K562 (cell line): Measurements from ENCODE around the gene B3GALT4. TPM values are rescaled to one million over a fixed set of nuclear protein-coding genes. Genes with fewer than 3 reads are reported as not detected.
A peak's percentile ranks its signal among the peaks of the same experiment; 100 is the strongest.

Experiments
- ARID2 ChIP-seq: fragments of 450-650 bp; IDR thresholded peaks from 2 replicates; pipeline ENCODE4 v1.6.1; 2017; ENCODE audit warnings: antibody characterized with exemption, mild to moderate bottlenecking
- CREM ChIP-seq: IDR thresholded peaks from 2 replicates; pipeline ENCODE4 v1.6.1; 2014; ENCODE audit warnings: antibody characterized with exemption, low read depth
- ELK1 ChIP-seq: sonication (generic); formaldehyde crosslinking; IDR thresholded peaks from 2 replicates; pipeline ENCODE4 v1.8.1; 2022; ENCODE audit warnings: missing genetic modification reagents
- ETV6 ChIP-seq, 3 experiments: fragments of 150-350 bp in 1 of 3; sonication (generic) in 1 of 3; formaldehyde crosslinking in 1 of 3; IDR thresholded peaks; 2 replicates each; pipeline versions ENCODE4 v1.6.1 to v1.8.0; 2014 to 2022; ENCODE audit warnings: borderline replicate concordance in 2 of 3, low read depth in 2 of 3, antibody characterized with exemption in 1 of 3, low read length in 1 of 3, mild to moderate bottlenecking in 1 of 3, missing genetic modification reagents in 1 of 3
- FOXA1 ChIP-seq: fragments of 450-650 bp; IDR thresholded peaks from 2 replicates; pipeline ENCODE4 v1.6.1; 2016; ENCODE audit warnings: mild to moderate bottlenecking, borderline replicate concordance
- FOXO4 ChIP-seq: fragments of 450-650 bp; formaldehyde crosslinking; IDR thresholded peaks from 2 replicates; pipeline ENCODE4 v1.4.0; 2020; ENCODE audit warnings: mild to moderate bottlenecking, moderate library complexity
- GTF2A2 ChIP-seq: IDR thresholded peaks from 2 replicates; pipeline ENCODE4 v1.6.1; 2016; ENCODE audit warnings: mild to moderate bottlenecking, missing genetic modification characterization, missing compliant biosample characterization
- HMBOX1 ChIP-seq: sonication (generic); IDR thresholded peaks from 2 replicates; pipeline ENCODE4 v1.6.1; 2016
- L3MBTL2 ChIP-seq: fragments of 450-650 bp; IDR thresholded peaks from 2 replicates; pipeline ENCODE4 v1.6.1; 2016; ENCODE audit warnings: mild to moderate bottlenecking, moderate library complexity
- MYBL2 ChIP-seq, 2 experiments: fragments of 450-650 bp in 1 of 2; sonication (generic) in 1 of 2; formaldehyde crosslinking in 1 of 2; IDR thresholded peaks; 2 replicates each; pipeline versions ENCODE4 v1.6.1 to v1.8.1; 2017 to 2022; ENCODE audit warnings: borderline replicate concordance in 1 of 2, inconsistent platforms in 1 of 2, low read depth in 1 of 2, mild to moderate bottlenecking in 1 of 2, missing genetic modification reagents in 1 of 2, moderate library complexity in 1 of 2
- THRA ChIP-seq: fragments of 450-650 bp; IDR thresholded peaks from 2 replicates; pipeline ENCODE4 v1.6.1; 2017; ENCODE audit warnings: mild to moderate bottlenecking, moderate library complexity
- ZNF146 ChIP-seq: IDR thresholded peaks from one replicate; pipeline ENCODE4 v1.6.1; 2018; ENCODE audit warnings: missing compliant biosample characterization; ENCODE audit not compliant: unreplicated experiment
- ZNF174 ChIP-seq: fragments of 250-450 bp; sonication (Bioruptor Pico); IDR thresholded peaks from 2 replicates; pipeline ENCODE4 v1.4.0; 2020; ENCODE audit warnings: mild to moderate bottlenecking
- ZNF592 ChIP-seq: fragments of 450-650 bp; IDR thresholded peaks from 2 replicates; pipeline ENCODE4 v1.6.1; 2017; ENCODE audit warnings: antibody characterized with exemption, mild to moderate bottlenecking
- polyA plus RNA-seq, 8 experiments: library from polyadenylated mRNA; depleted of rRNA in 4 of 8; stranded (reverse) in 5 of 8; unstranded in 3 of 8; fragments of >200 nt; fragmentation: Nextera tagmentation in 2 of 8; fragmentation: Illumina TruSeq in 1 of 8; extraction: Ambion mirVana in 2 of 8; extraction: Trizol in 1 of 8; gene quantifications; 2 replicates each; pipeline versions ENCODE4 v1.2.1 to v1.2.3, GENCODE V29; 2011 to 2014; ENCODE audit warnings: inconsistent platforms in 1 of 8, missing spikeins in 1 of 8
- total RNA-seq, 7 experiments: library from RNA; depleted of rRNA in 6 of 7; stranded (reverse); fragments of >200 nt in 6 of 7; fragmentation: Illumina TruSeq in 2 of 7; extraction: Trizol in 2 of 7; gene quantifications; 2 replicates each; pipeline versions ENCODE4 v1.2.1 to v1.2.3, GENCODE V29; 2011 to 2021; ENCODE audit warnings: low replicate concordance in 1 of 7

The B3GALT4 gene
- total and polyA plus RNA-seq, 9 of the 15 experiments (the other 6 are each of a cell fraction or from before 2014, with no cell fraction given), result 0.11 to 1.3 (median 0.53) TPM; not detected in 1

DNA sequence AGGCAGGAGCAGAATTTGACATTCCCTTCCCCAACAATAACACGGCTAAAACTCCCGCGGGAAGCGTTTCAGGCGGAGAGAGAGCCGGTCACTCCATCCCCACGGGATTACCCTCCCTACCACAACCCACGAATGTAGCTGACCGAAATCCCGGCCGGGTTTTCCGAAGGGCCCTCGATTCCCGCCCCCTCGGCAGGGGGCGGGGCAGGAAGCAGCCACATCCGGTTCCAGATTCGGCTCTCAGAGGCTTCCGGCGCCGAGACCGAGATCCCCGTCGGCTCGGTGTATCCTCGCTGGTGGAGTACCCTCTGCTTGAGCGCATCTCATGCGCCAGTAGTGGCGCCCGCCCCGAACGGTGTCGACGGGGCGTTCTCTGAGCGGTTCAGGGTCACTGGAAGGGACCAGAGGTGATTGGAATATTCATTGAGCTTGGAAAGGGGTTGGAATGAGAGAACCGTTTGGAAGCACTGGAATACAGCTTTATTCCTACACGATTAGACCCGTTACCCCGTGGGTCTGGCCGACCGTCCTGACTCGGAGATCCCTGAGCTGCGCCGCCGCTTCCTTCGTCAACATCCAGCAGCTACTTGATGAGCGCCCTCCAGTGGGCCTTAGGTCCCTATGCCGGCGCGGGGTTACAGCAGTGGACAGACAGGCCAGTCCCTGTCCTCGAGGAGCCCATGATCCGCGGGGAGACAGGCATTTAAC is 22.5 kb downstream of the B3GALT4 start (continued):
- TF ChIP-seq ZNF174 (CRISPR knock-in tag) (no peak), FOXA1 (no peak), HMBOX1 (no peak), THRA (no peak), MYBL2 (IDR thresholded peaks at IDR 0.05; ENCODE audit: low read depth) (no peak), MYBL2 (CRISPR knock-in tag; IDR thresholded peaks at IDR 0.05; ENCODE audit: borderline replicate concordance) (no peak), ETV6 (IDR thresholded peaks at IDR 0.05; ENCODE audit: borderline replicate concordance in 1 of 2, low read depth in 2 of 2, low read length in 1 of 2) (peak; percentile 1 to 48; a peak in 1 of 4 replicates), ETV6 (CRISPR knock-in tag; IDR thresholded peaks at IDR 0.05; ENCODE audit: borderline replicate concordance) (no peak), CREM (peak; percentile 65), ELK1 (CRISPR knock-in tag) (no peak), L3MBTL2 (peak; percentile 86; the same call in 1 of the 2 replicates), FOXO4 (CRISPR knock-in tag) (0 out of 2 replicates have a peak, but pooled peaks have one; percentile 65), ARID2 (peak; percentile 35; the same call in 1 of the 2 replicates), ZNF592 (peak; percentile 42; the same call in 1 of the 2 replicates), GTF2A2 (tag) (no peak), ZNF146 (CRISPR knock-in tag) (no peak)
